Astrocyte of the hippocampus (primary cell): ENCODE measurements around the gene GAPDHS.

ENCODE experiments used
- DNase-seq: peaks from one replicate; pipeline ENCODE4 v3.0.0; 2011; ENCODE audit warnings: low read depth, low spot score

The GAPDHS gene

DNA sequence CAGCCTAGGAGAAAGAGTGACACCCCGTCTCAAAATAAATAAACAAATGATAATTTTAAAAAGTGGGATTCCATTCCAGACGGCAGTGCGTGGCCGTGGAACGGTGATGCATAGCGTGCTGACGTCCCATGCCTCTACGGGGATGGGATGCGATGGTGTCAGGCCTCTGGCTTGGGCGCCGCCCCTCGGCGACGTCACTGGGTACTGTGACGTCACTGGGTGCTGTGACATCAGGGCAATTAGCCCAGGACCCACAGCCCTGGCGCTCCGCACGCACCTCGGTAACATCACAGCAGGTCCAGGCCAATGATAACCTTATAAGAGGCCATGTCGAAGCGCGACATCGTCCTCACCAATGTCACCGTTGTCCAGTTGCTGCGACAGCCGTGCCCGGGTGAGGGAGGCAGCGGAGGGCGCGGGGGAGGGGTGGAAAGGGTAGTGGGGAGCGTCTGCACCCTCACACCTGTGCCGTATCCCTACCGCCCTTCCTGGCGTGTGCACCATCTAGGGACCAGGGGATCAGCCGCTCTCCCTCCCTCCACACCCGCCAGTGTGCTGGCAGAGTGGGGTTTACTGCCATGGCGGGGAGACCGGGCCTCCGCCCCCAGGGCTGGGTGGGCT lies at the start of gene GAPDHS:
GAPDHS (plus strand) TSS at position 256 of the 621 bp plus-strand sequence; CDS start at position 328, 72 bp downstream.
- DNase-seq = no peak

DNA sequence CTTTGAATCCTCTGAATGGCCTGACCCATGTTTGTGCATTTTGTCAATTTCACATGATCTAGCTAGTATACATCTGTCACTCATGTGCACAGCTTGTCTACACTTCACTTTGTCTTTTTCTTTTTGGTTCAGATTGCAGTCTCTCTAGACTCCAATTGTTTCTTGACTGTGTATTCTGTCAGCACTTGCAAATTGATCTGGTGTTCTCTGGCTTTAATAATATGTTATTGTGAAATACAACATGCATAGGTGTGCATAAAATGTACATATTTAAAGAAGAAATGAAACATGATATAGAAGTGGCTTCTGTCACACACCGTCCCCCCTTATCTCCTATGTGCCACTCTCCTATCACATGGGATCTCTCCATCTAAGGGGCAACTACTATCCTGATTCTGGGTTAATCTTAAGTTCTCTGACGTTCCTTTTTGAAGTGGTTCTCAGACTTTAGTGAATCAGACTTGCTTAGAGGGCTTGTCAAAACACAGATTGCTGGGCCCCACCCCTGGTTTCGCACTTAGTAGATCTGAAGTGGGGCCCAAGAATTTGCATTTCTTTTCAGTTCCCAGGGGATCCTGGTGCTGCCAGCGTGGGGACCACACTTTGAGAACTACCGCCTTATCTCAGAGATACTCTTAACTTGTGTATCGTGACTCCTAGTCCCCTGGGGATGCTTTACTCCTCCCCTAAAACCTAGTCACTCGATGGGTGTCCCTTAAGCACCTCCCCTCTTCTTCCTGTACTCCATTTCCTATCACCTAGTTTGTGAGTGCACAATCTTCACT lies 48.8 kb upstream of the GAPDHS start:
- no peak for DNase-seq

DNA sequence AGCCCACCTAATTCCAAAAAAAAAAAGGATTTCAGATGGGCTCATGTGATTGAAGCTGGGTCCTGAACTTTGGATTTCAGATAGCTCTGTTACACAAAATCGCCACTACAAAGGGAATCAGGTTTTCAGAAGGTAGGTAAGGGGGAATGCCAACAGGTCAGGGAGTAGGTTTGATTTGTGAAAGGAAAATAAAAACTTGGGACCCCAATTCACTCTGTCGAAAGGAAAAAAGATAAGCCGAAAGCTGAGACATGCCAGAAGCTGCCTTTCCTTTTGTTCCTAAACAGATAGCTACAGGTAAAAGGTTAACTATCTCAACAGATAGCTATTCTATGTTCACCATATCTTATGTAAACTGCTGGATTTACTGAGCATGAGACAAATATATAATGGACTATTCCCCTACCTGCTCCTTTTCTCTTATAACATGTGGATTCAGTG lies 47.0 kb upstream of the GAPDHS start:
- DNase-seq = no peak

DNA sequence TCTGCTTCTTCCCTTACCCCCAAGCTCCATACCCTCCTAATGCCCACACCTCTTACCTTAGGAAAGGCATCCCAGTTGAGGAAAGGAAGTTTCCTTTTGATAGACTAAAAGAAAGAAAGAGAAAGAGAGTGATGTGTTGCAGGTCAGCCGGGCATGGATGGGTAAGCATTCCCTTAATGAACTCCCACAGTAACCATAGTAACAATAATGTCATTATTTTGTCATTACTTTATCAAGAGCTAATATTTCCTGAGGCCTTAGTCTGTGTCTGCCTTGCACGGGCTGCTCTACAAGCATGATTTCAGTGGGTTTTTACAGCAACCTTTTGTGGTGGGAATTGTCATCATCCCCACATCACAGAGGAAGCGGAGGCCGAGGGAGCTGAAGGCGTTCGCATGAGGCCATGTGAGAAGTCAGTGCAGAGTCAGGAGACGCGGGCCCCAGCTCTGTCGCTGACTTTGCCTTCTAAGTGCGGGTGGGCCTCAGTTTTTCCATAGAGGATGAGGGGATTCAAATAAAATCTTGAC lies 45.5 kb upstream of the GAPDHS start:
- no peak for DNase-seq

DNA sequence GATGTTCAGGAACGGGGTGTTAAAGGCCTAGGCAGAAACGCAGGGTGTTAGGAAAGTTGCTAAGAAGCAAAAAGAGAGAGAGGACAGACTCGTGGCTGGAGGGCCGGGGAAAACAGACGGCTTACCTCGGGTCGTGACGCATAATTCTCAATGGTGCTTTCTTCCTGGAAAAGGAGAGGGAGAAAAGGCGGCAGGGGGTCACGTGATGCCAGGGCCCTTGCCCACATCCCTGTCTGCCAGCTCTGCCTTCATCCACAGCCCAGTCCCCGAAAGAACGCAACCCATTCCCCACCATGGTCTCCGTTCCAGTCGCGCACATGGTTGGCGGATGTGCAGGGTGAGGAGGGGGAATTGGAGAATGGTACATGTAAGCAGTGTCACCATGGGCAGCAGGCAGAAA lies 44.6 kb upstream of the GAPDHS start:
- no peak for DNase-seq

DNA sequence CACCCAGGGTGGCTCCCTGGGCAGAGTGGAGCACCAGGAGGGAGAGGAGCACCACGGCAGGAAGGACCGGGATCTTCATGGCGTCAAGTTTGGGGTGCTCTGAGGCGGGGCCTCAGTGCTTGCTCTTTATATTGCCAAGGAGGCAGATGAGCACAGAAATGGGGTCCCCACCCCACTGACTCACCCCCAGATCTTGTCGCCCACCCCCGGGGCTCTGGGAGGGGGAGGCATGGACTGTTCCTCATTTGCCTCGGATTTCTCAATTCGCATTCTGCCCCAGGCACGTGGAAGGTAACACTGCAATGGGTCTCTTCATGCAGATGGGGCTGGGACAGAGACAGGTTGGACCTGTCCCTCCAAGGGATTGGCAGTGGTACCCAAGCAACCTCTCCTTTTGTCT lies 42.9 kb upstream of the GAPDHS start, which contains the start of gene KRTDAP:
KRTDAP (minus strand) TSS at position 101 of the 400 bp plus-strand sequence; CDS start at position 79, 22 bp downstream.
- no peak for DNase-seq

DNA sequence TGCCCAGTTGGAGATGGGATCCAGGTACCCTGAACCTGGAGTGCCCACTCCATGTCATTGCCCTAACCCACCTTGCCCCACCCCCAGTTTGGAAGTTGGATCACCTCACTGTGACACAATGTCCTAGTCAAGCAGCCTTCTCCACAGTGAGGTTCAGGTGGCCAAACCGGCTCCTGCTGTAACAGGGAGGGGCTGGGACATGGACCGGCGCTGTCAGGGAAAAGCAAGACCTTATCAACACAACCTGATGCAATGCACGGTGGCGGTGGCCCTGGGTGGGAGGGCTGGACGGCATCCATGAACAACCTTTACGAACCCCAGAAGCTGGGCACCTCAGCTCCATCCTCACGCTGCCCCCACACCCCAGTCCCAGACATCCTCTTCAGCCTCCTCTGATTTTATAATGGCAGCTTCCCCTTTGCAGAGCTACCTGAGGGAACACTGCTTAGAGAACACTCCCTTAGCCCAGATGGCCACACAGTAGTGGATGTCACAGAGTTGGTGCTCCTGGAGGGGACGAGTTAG lies 41.4 kb upstream of the GAPDHS start:
- DNase-seq = no peak

DNA sequence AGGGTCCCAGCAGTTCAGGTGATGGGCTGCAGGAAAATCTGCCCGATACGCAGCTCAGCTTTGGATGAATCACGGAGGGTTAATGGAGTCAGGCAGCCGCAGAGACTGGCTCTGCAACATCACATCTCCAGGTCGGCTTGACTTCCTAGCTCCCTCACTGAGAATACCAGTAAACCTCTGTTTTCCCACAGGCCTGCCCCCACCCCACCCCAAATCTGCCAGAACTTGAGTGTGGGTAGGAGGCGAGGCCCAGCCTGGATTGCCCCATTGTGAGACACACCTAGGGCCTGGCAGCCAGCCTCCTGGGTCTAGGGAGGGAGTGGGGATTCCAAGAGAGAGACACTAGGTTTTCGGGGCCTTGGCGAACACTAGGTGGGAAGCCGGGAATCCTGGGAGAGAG lies 39.3 kb upstream of the GAPDHS start:
- DNase-seq = no peak

DNA sequence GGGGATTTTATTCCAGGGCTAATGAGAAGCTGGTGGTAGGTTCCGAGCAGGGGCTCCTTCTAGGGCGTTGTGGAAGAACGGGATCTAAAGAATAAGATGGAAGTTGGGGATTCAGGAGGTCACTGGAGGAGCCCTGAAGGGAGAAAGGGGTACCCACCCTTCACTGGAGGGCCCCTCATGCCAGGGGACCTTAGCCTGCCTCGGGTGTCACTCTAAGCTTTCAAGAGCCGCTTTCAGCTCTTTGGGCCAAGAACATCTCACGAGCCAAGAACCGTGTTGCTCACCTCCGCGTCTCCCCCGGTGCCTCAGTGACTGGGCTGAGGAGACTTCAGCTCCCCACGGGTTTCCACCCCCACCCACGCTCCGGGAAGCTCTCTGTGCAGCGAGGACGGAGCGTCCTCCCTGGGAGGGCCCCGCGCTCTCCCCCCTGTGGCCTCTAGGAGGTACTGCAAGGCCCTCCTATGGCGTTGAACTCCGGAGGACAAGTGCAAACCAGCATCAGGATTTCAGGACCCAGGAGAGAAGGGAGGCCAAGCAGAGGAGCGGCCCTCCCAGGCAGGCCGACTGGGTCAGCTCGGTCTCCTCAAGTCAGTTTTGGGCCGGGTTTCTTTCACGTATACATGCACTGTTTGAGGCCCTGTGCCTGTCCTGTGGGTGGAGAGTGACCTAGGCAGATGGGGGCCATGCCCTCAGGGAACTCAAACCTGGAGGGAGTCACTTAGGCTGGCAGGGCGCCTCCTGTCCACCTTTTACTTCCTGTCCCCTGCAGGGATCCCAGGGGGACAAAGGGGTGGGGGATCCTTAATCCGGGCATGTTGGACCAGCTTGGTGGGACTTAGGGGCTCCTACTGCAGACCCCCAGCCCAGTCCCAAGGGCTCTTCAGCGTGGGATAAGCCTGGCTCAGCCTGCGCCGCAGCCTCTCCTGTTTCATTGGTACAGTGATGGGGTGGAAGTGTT lies 37.9 kb upstream of the GAPDHS start:
- DNase-seq = peak; percentile 76

DNA sequence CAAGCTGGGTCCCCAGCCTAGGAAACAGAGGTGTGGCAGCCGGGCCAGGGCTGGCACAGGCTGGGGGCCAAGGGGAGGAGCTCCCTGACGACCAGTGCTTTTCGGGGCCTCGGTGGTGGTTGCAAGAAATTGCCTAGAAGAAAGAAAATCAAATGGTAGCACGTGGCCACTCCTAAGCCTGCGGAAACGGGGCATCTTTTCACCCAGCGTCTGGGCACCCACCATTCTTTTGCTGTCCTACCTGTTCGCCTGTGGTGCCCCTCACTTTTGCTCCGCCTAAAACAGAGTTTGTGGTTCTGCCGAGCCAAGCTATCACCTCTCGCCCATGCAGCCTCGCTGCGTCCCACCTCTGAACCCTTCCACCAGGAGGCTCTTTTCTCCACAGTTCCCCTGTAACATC lies 35.9 kb upstream of the GAPDHS start:
- DNase-seq = no peak

DNA sequence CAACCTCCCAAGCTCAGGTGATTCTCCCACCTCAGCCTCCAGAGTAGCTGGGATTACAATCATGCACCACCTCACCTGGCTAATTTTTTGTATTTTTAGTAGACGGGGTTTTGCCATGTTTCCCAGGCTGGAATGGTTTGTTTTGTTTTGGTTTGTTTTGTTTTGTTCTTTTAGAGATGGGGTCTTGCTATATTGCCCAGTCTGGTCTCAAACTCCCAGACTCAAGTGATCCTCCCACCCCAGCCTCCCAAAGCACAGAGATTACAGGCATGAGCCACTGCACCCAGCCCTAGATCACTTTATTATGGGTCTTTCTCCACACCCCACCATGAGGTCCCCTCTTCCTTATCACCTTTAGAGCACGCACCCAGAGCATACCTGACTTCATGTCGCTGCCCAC lies 35.0 kb upstream of the GAPDHS start:
- no peak for DNase-seq

DNA sequence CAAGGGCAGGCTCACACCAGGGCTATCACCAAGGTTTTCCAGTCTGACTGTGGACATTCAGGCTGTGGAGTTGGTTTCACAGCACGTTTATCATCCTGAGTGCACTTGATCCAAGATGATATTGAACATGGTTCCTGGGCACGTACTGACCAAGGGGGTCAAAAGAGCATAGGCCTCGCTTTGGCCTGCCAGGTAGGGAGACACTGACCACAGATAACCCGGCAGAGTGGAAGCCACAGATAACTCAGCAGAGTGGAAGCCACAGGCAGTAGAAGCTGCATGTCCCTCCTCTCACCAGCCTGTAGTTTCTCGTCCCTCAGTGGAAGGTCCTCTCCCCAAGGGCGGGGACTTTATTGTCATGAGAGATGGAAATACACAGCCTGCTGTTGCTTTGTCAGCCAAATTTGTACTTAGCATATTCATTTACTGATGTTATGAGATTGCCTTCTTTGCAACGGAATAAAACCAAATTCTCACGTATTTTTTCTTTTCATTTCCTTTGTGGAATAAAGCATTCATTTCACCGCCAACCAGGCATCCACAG lies 34.2 kb upstream of the GAPDHS start:
- DNase-seq = no peak

DNA sequence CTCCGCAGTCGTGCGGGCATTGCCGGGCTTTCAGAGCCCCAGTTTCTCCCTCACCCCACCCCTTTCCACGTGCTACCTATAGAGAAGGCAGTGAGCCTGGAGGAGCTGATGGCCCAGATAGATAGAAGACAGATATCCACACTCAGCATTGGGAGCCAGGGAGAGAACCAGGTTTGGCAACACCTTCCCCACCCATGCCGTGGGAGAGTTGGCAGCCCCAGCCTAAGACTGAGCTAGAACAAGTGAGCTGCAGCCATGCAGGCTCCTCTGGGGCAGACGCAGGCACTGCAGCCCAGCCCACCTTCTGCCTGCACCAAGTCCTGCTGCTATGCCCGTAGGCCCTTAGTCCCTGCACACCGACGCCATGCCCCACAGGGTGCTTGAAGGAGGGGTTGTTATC lies 32.6 kb upstream of the GAPDHS start:
- no peak for DNase-seq

DNA sequence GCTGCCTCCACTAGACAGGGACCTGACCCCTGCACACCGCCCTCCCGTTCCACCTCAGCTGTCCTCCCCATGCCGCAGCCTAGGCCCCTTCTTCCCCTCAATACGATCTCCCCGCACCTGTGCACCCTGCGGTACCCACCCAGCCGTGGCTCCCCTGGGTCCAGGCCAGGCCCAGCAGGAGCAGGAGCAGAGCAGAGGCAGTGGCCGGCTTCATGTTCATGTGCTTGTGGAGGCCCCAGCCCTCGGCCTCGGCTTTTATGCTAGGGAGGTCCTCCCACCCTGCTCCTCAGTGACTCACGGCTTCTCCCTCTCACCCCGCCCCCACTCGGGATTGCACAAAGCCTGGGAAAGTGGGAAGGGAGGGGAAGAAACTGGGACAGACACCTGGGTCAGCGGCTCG lies 31.6 kb upstream of the GAPDHS start:
- no peak for DNase-seq

DNA sequence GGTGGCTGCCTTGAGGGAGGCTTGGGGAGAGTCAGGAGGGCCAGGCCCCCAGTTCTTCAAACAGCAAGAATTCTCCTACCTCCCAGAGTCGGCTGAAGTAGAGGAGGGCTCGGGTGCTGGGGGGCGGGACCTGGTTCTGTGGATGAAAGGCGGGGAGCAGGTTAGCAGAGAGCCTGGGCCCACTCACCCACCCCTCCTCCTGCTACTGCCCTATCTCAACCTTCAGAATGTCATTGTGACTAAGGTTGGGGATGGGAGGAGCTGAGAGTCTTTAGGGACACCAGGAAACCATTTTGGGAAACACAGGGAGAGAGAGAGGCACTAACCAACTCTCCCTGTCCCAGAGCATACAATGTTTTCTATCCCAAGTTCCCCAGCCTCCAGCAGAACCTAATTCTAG lies 30.5 kb upstream of the GAPDHS start:
- no peak for DNase-seq

DNA sequence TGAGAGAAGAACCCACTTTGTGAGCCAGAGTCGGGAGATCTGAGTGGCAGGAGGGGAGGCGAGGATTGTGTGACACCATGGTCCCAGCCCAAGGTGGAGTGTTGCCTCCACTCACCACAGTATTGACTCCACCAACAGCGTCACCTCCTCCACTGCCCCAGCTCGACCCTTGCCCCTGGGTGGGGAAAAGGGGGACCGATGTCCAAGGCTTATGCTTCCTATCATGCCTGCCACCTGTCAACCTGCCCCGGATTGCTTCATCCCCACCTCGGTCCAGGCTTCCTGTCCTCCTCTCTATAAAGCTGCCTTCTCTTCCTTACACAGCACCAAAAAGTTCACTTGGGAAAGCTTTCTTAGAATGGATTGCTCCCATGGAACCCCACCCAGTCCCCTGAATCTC lies 27.2 kb upstream of the GAPDHS start:
- DNase-seq = no peak

DNA sequence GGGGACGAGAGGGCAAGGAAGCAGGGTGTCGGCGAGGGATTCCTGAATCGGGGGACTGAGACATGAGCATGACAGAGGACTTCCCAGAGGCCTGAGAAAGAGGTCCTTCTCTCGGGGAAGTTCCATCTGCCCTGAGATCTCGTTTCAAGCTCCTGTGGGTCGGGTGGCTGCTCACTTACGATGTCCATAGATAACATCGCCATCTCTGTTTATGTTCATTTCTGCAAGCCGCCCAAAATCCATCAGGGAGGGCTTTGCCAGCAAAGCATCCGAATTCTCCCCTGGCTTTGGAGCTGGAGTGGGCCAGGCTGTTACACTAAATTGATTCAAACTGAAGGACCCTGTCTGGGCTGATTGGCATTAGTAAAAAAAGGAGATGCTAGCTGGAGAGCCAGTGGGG lies 25.7 kb upstream of the GAPDHS start:
- no peak for DNase-seq

DNA sequence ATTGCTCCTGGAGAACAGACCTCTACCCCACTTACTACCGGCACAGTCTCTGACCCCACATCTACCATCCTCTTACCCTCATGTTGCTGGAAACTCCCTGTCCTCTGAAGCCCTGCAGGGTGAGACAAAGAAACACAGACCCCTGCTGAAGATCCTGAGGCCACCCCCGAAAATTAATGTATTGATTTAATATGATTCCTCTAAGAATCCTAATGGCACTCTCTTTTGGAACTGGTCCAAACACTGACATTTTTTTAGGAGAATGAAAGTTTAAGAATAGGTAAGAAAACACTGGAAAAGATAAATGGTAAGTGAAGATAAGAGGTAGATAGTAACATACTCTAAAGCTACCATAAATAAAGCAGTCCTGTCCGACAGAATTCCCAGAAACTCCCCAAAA lies 25.1 kb upstream of the GAPDHS start:
- DNase-seq = no peak

DNA sequence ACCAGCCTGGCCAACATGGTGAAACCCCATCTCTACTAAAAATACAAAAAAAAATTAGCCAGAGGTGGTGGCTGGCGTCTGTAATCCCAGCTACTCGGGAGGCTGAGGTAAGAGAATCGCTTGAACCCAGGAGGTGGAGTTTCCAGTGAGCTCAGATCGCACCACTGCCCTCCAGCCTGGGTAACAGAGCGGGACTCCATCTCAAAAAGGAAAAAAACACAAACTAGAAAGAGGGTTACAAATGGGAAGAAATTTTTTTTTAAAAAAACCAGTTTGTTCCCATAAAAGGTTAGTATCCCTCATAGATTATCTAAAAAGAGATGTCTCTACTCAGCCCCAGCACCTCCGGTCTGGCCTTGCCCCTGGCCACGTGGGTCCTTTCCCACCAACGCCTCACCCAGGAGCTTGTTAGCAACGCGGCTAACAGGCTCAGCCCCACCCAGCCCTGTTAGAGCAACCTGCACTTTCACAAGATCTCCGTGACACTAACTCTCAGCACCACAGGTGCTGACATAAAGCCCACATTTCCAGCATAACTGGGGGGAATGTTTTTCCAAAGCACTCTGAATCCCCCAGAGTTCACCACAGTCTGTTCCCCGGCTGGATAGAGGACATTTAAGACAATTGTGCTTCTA lies 24.1 kb upstream of the GAPDHS start:
- DNase-seq = no peak

DNA sequence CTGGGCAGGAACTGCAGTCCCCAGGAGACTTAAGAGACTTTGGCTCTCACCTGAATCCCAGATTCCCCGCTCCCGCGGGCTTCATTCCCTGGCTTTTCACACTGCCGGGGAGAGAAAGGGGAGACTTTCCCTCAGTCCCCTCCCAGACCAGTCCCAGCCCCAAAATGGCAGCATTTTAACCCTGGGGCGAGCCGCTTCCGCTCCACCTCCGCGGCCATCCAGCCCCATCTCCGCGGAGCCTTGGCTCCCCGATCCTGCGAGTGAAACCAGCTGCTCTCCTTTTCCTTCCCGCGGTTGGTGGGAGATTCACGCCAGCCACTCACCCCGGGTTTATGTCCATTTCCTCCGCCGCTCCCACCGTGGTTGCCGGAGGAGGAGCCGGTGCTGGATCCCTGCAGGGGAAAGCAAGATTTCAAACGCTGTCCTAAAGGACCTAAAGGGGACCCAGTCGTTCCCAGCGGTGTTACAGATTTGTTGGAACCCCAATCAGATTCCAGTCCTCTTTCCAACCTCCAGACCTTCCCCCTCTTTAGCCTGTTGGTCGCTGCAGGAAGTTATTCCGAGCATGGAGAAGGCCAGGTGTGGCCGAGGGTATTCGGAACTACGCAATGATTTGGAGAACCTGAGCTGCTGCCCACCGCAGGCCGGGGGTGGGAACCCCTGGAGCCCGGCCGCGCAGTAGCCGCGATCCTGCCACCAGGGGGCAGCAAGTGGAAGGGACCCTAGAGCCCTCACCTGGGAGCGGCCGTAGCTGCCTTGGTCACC lies 23.2 kb upstream of the GAPDHS start:
- peak; percentile 74 for DNase-seq
